Liver (tissue), 9 donors: ENCODE results near the gene ACIN1. TPM values are rescaled to one million over a fixed set of nuclear protein-coding genes. Genes with fewer than 3 reads are reported as not detected.

Experiments
- DNase-seq: peaks from one replicate; pipeline ENCODE4 v3.0.0-alpha.2; 2017; ENCODE audit warnings: low spot score
- H3K27ac ChIP-seq, 2 donors: one replicate each; pipeline ENCODE4 v1.7.0; 2013; ENCODE audit warnings: inconsistent platforms in 2 of 2, low read length in 2 of 2, control low read depth in 1 of 2, low read depth in 1 of 2, mild to moderate bottlenecking in 1 of 2
- H3K27me3 ChIP-seq, 4 donors: one replicate each; pipeline versions ENCODE4 v1.6.1 to v1.7.0; 2013; ENCODE audit warnings: low read length in 3 of 4, inconsistent platforms in 1 of 4, mild to moderate bottlenecking in 1 of 4, moderate library complexity in 1 of 4; ENCODE audit not compliant: control insufficient read depth in 4 of 4, insufficient read depth in 4 of 4
- H3K36me3 ChIP-seq, 4 donors: one replicate each; pipeline versions ENCODE4 v1.6.1 to v1.7.0; 2013; ENCODE audit warnings: low read length in 3 of 4, mild to moderate bottlenecking in 3 of 4, low read depth in 1 of 4, moderate library complexity in 1 of 4; ENCODE audit not compliant: control insufficient read depth in 4 of 4, insufficient read depth in 3 of 4
- H3K4me1 ChIP-seq, 4 donors: one replicate each; pipeline versions ENCODE4 v1.6.1 to v1.7.0; 2013; ENCODE audit warnings: low read length in 3 of 4, mild to moderate bottlenecking in 3 of 4, moderate library complexity in 1 of 4; ENCODE audit not compliant: control insufficient read depth in 4 of 4, insufficient read depth in 4 of 4
- H3K4me3 ChIP-seq, 3 donors: one replicate each; pipeline versions ENCODE4 v1.6.1 to v1.7.0; 2013; ENCODE audit warnings: low read length in 3 of 3, control low read depth in 1 of 3, low read depth in 1 of 3, mild to moderate bottlenecking in 1 of 3
- H3K9ac ChIP-seq, 2 donors: one replicate each; pipeline ENCODE4 v1.7.0; 2013; ENCODE audit warnings: low read length in 2 of 2, mild to moderate bottlenecking in 2 of 2, moderate library complexity in 2 of 2, control low read depth in 1 of 2, low read depth in 1 of 2
- H3K9me3 ChIP-seq, 4 donors: one replicate each; pipeline versions ENCODE4 v1.6.1 to v1.7.0; 2013; ENCODE audit warnings: low read length in 3 of 4; ENCODE audit not compliant: control insufficient read depth in 4 of 4
- CTCF ChIP-seq: fragments of 150-350 bp; IDR thresholded peaks from 2 replicates; pipeline ENCODE4 v1.5.1; 2017; ENCODE audit warnings: improper control_type of control experiment, low read depth, low read length; ENCODE audit not compliant: missing input control
- EGR1 ChIP-seq, 2 donors: IDR thresholded peaks; 2 replicates each; pipeline ENCODE4 v1.6.1; 2016 to 2018; ENCODE audit warnings: antibody characterized with exemption in 2 of 2, low read depth in 2 of 2
- FOXA1 ChIP-seq: IDR thresholded peaks from 2 replicates; pipeline ENCODE4 v1.6.1; 2016; ENCODE audit warnings: antibody characterized with exemption
- FOXA2 ChIP-seq: IDR thresholded peaks from 2 replicates; pipeline ENCODE4 v1.6.1; 2016; ENCODE audit warnings: antibody characterized with exemption
- GABPA ChIP-seq, 2 donors: IDR thresholded peaks in 1 of 2; conservative IDR thresholded peaks in 1 of 2; 2 replicates each; pipeline ENCODE4 v1.6.1; 2016; ENCODE audit warnings: antibody characterized with exemption in 2 of 2, mild to moderate bottlenecking in 1 of 2, moderate library complexity in 1 of 2
- HNF4A ChIP-seq, 2 donors: conservative IDR thresholded peaks; 2 replicates each; pipeline ENCODE4 v1.6.1; 2016; ENCODE audit warnings: antibody characterized with exemption in 2 of 2, mild to moderate bottlenecking in 2 of 2
- HNF4G ChIP-seq: IDR thresholded peaks from 2 replicates; pipeline ENCODE4 v1.6.1; 2016; ENCODE audit warnings: antibody characterized with exemption
- MAX ChIP-seq: IDR thresholded peaks from 2 replicates; pipeline ENCODE4 v1.6.1; 2016; ENCODE audit warnings: antibody characterized with exemption
- NR2F2 ChIP-seq: IDR thresholded peaks from 2 replicates; pipeline ENCODE4 v1.6.1; 2016; ENCODE audit warnings: antibody characterized with exemption
- RAD21 ChIP-seq, 2 donors: IDR thresholded peaks; 2 replicates each; pipeline ENCODE4 v1.6.1; 2016; ENCODE audit warnings: antibody characterized with exemption in 2 of 2, mild to moderate bottlenecking in 2 of 2
- RXRA ChIP-seq, 2 donors: IDR thresholded peaks; 2 replicates each; pipeline ENCODE4 v1.6.1; 2017 to 2018; ENCODE audit warnings: antibody characterized with exemption in 2 of 2, mild to moderate bottlenecking in 1 of 2
- SP1 ChIP-seq: IDR thresholded peaks from 2 replicates; pipeline ENCODE4 v1.6.1; 2018; ENCODE audit warnings: antibody characterized with exemption, mild to moderate bottlenecking
- TAF1 ChIP-seq: conservative IDR thresholded peaks from 2 replicates; pipeline ENCODE4 v1.6.1; 2016; ENCODE audit warnings: antibody characterized with exemption, mild to moderate bottlenecking
- YY1 ChIP-seq: IDR thresholded peaks from 2 replicates; pipeline ENCODE4 v1.6.1; 2016; ENCODE audit warnings: antibody characterized with exemption, mild to moderate bottlenecking
- WGBS: extraction: QIAGEN DNeasy Blood & Tissue Kit; methylation state at CpG from one replicate; pipeline ENCODE4 v1.1.7; 2013; 5-methylcytosine and 5-hydroxymethylcytosine counted together
- polyA plus RNA-seq, 2 donors: library from polyadenylated mRNA; stranded (reverse) in 1 of 2; unstranded in 1 of 2; fragments of 200-250 nt in 1 of 2; fragments of >200 nt in 1 of 2; fragmentation: Nextera tagmentation in 1 of 2; extraction: Ambion mirVana in 1 of 2; gene quantifications; one replicate each; pipeline versions ENCODE4 v1.2.1 to v1.2.3, GENCODE V29; 2013 to 2015
- total RNA-seq, 2 donors: library from RNA; depleted of rRNA; stranded (reverse); fragments of >200 nt; gene quantifications; one replicate each; pipeline ENCODE4 v1.2.3, GENCODE V29; 2014
- TF ChIP-seq, protein P1 (sequence below): IDR thresholded peaks from 2 replicates; pipeline ENCODE4 v1.6.1; 2016; ENCODE audit warnings: antibody characterized with exemption, mild to moderate bottlenecking
- TF ChIP-seq, protein P2 (sequence below): IDR thresholded peaks from 2 replicates; pipeline ENCODE4 v1.6.1; 2016; ENCODE audit warnings: antibody characterized with exemption
- TF ChIP-seq, protein P3 (sequence below): IDR thresholded peaks from 2 replicates; pipeline ENCODE4 v1.6.1; 2016; ENCODE audit warnings: antibody characterized with exemption
- donor health status: healthy.
- donor health status: healthy.
- donor health status: healthy.
- donor health status: healthy.
- donor health status: healthy.

ACIN1 gene
- total and polyA plus RNA-seq, 4 donors, result 8.1 to 50.6 (median 37.1) TPM

GRCh38 chr14:23023795-23024152 is 71.2 kb downstream of the ACIN1 start (continued):
- TF ChIP-seq, protein P1, sequence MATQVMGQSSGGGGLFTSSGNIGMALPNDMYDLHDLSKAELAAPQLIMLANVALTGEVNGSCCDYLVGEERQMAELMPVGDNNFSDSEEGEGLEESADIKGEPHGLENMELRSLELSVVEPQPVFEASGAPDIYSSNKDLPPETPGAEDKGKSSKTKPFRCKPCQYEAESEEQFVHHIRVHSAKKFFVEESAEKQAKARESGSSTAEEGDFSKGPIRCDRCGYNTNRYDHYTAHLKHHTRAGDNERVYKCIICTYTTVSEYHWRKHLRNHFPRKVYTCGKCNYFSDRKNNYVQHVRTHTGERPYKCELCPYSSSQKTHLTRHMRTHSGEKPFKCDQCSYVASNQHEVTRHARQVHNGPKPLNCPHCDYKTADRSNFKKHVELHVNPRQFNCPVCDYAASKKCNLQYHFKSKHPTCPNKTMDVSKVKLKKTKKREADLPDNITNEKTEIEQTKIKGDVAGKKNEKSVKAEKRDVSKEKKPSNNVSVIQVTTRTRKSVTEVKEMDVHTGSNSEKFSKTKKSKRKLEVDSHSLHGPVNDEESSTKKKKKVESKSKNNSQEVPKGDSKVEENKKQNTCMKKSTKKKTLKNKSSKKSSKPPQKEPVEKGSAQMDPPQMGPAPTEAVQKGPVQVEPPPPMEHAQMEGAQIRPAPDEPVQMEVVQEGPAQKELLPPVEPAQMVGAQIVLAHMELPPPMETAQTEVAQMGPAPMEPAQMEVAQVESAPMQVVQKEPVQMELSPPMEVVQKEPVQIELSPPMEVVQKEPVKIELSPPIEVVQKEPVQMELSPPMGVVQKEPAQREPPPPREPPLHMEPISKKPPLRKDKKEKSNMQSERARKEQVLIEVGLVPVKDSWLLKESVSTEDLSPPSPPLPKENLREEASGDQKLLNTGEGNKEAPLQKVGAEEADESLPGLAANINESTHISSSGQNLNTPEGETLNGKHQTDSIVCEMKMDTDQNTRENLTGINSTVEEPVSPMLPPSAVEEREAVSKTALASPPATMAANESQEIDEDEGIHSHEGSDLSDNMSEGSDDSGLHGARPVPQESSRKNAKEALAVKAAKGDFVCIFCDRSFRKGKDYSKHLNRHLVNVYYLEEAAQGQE, result no peak
- no peak for TF ChIP-seq FOXA1

- no peaks in the 10 kb centered on the region for H3K9me3 ChIP-seq
- H3K27ac ChIP-seq, result no peak overlapping the region
- no peaks in the 10 kb centered on the region for H3K27me3 ChIP-seq
- H3K4me1 ChIP-seq, result no peaks in the 10 kb centered on the region
- WGBS, result 87% methylated on average over 8 of the region's 8 CpGs
- peaks cover 0 to 19% (median 10%) of the 10 kb centered on the region in 4 donors for H3K36me3 ChIP-seq
- DNase-seq, result no peak
- no peak overlapping the region for H3K9ac ChIP-seq
- no peak for TF ChIP-seq FOXA1
- no peak for TF ChIP-seq SP1
- no peak for TF ChIP-seq HNF4A (conservative IDR thresholded peaks at IDR 0.05)
- TF ChIP-seq, protein P1, result no peak
- no peak for TF ChIP-seq RXRA (IDR thresholded peaks at IDR 0.05)
- no peak for TF ChIP-seq MAX
- no peak for TF ChIP-seq HNF4G
- no peak for TF ChIP-seq RAD21 (IDR thresholded peaks at IDR 0.05)
- no peak overlapping the region for H3K4me3 ChIP-seq
Observed at GRCh38 chr14:23023022-23023794, 71.7 kb downstream of the ACIN1 start.

DNA sequence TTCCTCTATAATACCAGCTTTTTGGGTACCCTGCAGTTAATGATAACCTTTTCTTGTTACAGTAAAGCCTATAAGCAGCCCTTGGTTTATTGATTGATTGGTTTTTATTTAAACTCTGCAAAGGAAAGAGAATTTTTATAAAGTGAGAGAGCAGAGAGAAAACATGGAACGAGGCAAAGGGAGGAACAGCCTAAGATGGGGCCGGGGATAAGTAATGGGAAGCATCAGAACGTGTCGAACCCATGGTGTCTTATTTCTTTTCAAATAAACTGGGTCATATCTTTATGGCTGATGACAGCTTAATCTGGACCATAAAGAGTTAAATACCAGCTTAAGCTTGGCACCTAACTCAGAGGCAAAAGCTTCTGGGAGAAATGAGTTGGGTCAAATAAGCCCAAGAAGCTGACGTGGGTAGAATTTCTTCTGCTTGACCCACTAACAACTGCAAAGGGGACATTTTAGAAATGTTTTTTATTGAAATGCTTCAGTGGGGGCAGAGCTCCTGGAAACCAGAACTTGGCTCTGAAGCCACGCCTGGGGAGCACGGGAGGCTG is 73.0 kb downstream of the ACIN1 start:
- Histone ChIP-seq H3K9ac (no peak overlapping the region), H3K4me3 (no peak overlapping the region), H3K4me1 (no peaks in the 10 kb centered on the region), H3K27me3 (no peaks in the 10 kb centered on the region), H3K9me3 (no peaks in the 10 kb centered on the region), H3K27ac (no peak overlapping the region), H3K36me3 (peaks cover 0 to 13% (median 8%) of the 10 kb centered on the region in 4 donors)
- DNase-seq, result no peak
- WGBS, result 77% methylated on average over 7 of the region's 7 CpGs
- TF ChIP-seq GABPA (IDR thresholded peaks at IDR 0.05 in 1 of 2, conservative IDR thresholded peaks at IDR 0.05 in 1 of 2) (no peak), TAF1 (no peak), RAD21 (IDR thresholded peaks at IDR 0.05) (no peak), SP1 (no peak), CTCF (no peak), NR2F2 (no peak), HNF4G (no peak), EGR1 (IDR thresholded peaks at IDR 0.05; ENCODE audit: low read depth in 2 of 2) (no peak), YY1 (no peak), MAX (no peak), FOXA2 (no peak)
- TF ChIP-seq, protein P2, sequence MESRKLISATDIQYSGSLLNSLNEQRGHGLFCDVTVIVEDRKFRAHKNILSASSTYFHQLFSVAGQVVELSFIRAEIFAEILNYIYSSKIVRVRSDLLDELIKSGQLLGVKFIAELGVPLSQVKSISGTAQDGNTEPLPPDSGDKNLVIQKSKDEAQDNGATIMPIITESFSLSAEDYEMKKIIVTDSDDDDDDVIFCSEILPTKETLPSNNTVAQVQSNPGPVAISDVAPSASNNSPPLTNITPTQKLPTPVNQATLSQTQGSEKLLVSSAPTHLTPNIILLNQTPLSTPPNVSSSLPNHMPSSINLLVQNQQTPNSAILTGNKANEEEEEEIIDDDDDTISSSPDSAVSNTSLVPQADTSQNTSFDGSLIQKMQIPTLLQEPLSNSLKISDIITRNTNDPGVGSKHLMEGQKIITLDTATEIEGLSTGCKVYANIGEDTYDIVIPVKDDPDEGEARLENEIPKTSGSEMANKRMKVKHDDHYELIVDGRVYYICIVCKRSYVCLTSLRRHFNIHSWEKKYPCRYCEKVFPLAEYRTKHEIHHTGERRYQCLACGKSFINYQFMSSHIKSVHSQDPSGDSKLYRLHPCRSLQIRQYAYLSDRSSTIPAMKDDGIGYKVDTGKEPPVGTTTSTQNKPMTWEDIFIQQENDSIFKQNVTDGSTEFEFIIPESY, result no peak
- TF ChIP-seq, protein P3, sequence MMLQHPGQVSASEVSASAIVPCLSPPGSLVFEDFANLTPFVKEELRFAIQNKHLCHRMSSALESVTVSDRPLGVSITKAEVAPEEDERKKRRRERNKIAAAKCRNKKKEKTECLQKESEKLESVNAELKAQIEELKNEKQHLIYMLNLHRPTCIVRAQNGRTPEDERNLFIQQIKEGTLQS, result no peak
